ENCODE results near the gene FMO1.

The FMO1 gene

DNA sequence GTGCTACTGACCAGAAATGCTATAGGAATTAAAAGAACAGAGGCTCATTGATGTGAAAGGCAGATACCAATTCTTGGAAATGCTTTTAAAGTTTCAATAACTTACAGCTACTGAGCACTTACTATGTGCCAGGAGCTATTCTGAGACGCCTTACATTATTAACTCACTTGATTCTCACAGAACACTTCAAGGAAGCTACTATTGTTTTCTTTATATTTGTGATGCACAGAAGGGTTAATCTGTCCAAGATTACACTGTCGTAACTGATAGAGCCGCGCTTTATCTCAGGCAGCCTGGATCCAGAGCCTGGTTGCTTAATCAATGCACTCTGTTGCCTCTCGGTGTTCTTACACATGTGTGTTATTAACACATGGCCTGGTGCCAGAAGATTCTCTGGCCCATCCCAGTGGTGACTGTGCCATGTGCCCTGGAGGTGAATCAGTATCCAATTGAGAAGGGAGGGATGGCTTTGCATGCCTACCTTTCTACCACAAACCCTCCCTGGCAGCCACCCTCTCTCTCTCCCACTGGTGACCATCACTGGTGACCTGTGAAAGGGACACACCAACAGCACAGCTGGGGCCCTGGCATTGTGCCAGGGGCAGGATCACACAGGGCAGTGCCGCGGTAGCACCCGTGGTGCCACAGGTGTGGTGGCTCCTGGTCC, 8.8 kb downstream of the FMO1 start:
- TF ChIP-seq, protein P1, sequence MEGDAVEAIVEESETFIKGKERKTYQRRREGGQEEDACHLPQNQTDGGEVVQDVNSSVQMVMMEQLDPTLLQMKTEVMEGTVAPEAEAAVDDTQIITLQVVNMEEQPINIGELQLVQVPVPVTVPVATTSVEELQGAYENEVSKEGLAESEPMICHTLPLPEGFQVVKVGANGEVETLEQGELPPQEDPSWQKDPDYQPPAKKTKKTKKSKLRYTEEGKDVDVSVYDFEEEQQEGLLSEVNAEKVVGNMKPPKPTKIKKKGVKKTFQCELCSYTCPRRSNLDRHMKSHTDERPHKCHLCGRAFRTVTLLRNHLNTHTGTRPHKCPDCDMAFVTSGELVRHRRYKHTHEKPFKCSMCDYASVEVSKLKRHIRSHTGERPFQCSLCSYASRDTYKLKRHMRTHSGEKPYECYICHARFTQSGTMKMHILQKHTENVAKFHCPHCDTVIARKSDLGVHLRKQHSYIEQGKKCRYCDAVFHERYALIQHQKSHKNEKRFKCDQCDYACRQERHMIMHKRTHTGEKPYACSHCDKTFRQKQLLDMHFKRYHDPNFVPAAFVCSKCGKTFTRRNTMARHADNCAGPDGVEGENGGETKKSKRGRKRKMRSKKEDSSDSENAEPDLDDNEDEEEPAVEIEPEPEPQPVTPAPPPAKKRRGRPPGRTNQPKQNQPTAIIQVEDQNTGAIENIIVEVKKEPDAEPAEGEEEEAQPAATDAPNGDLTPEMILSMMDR (IDR thresholded peaks at IDR 0.05), result no peak

DNA sequence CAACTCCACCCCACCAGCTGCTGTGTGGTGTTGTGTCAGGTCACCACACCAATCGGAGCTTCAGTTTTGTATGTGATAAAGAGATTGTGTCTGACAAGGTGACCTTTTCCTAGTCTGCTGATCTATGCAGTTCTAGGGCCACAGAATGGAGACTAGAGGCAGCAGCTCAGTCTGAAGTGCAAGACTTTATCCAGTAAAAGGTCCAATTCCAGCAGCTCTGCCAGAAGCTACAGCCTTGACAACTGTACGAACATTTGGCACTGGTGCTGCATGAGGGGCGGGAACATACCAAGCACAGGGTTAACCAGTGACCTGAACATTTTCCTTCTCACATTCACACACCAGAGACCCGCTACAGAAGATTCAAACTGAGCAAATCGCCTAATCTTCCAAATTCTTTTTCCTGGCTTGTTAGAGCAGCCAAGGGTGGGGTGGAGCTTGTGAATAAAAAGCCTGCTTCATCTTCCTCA, 9.3 kb downstream of the FMO1 start:
- TF ChIP-seq, protein P1 (IDR thresholded peaks at IDR 0.05), result no peak

DNA sequence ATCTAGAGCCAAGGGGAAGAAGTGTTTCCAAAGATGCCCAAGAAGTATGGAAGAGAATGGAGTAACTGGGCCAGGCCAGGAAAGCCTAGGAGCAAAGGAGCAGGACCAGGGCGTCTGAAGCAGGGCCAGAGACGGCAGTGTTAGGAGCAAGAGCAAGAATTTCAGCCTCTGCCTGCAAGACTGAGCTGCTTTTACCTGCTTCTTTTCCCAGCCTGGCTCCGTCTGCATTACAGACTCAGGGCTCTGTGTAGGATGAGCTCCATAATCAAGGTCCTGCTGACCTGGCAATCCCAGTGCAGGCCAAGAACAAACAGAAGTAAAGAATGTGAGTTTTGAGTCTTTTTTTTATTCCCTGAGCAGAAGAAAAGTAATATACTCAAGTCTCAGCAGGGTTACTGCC, 10.1 kb downstream of the FMO1 start:
- TF ChIP-seq, protein P1 (IDR thresholded peaks at IDR 0.05), result no peak

DNA sequence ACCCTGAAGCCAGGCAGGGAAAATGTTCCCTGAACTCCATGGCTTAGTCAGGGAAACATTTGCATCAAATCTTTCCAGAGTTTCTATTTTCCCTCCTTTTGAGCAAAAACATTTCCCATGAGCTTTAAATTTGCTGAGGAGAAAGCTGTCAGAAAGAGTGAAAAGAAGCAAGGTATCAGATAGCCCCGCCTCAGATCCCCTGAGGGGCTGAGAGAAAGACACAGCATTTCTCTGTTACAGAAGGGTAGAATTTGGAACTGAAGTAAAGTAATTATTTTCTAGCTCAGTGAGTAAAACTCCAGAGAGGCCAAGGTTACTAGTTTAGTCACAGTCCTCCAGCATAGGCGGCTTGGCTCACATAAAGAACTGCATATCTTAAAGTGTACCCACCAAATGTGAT, 10.6 kb downstream of the FMO1 start:
- TF ChIP-seq, protein P1 (IDR thresholded peaks at IDR 0.05), result no peak

DNA sequence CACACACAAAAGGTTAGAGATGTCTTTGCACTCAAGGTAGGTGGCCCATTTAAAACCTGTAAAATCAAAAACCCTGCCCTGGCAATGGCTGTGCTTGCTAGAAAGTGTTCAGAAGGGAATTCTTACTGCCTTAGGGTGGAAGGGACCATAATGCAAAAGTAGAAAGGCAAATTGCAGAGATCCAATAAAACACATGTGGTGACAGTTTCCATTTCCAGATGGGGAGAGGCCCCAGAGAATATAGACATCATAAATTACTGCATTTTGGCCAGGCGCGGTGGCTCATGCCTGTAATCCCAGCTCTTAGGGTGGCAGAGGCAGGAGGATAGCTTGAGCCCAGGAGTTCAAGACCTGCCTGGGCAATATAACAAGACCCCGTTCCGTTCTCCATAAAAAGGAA, 13.0 kb downstream of the FMO1 start:
- TF ChIP-seq, protein P1 (IDR thresholded peaks at IDR 0.05), result no peak

DNA sequence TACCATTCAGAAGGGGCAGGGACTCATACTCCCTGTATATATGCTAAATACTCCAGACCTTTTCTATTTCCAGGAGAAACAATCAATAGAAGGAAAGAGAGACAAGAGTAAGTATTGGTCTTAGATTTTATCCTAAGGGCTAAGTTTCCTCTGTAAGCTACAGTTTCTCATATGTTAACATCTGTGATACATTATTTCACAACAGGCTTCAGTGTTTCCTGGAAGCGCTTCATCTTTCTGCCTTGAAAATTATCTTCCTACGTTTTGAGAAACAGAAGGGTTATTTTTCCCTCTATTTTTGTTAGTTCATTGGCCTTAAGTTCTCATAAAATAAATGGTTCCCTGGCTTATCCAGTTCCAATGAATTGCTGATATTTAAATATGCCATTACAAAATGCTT, 15.6 kb downstream of the FMO1 start:
- TF ChIP-seq, protein P1 (IDR thresholded peaks at IDR 0.05), result no peak

DNA sequence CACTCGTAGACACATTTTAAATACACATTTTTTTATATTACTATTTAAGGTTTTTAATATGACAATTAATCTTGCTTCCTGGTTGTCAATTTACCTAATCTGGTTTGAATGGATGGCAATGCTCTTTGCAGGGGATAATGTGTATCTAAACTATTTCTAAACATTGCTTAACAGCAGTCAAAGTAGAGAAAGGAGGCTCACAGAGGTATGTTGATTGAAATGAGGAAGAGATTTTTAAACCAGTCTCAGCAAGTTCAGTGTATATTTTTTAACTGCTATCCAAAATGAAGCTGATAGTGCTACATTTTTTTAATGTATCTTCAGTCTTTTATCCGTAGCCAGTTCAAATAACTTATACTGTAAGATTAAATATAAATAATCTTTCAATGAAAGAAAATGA, 17.4 kb downstream of the FMO1 start:
- TF ChIP-seq, protein P1 (IDR thresholded peaks at IDR 0.05), result no peak

DNA sequence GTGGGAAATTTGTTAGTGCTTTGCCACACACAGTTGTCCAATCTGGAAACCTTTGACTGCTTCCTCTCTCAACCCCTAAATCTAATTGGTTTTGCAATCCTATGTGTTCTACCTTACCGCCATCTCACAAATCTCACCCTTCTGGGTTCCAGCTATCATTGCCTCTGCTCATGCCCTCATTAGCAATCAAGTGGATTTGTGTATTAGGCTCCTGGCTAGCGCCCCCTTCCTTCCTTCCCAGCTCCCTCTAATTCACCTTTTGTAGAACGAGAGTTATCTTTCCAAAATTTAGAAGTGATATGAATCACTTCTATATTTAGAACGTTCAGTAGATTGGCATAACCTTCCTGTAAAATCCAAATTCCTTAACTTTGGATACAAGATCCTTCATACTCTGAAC, 18.6 kb downstream of the FMO1 start:
- TF ChIP-seq, protein P1 (IDR thresholded peaks at IDR 0.05), result no peak

Data from LNCAP (cell line).